Measurements from ENCODE around the gene TRIOBP.
"Not testable (repeated sequence)": the region's sequence is repeated elsewhere in the genome, so short reads cannot be mapped to it uniquely, and the experiment has no call there.

TRIOBP gene

DNA sequence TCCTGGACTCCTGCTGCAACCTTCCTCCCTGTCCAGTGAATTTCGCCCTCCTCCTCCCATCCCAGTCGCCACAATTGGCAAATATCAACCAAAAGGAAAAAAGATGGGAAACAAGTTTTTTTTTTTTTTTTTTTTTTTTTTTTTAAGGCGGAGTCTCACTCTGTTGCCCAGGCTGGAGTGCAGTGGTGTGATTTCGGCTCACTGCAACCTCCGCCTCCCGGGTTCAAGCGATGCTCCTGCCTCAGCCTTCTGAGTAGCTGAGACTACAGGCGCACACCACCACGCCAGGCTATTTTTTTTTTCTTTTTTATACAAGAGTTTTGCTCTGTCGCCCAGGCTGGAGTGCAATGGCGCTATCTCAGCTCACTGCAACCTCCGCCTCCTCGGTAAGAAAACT lies 590 bp upstream of the TRIOBP start:
- H3K4me1 ChIP-seq (ENCODE audit: control insufficient read depth, insufficient read depth, low read length); H3K9ac ChIP-seq (ENCODE audit: low read depth, low read length): not testable (repeated sequence)

DNA sequence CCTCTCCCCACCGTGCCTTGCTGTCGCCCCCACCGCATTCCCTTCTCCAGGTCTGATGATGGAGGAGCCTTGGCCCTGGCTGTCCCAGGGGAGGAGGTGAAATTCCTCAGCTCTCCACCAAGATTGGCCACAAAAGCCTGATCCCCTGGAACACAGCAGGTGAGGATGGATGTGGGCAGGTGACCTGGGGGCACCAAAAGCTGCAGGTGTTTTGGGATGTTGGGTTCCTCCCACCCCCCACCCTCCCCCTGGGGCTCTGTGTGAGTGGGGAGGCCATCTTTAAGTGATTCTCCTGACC lies 639 bp downstream of the TRIOBP start:
- H3K36me3 ChIP-seq (ENCODE audit: control insufficient read depth, insufficient read depth, low read length) = peaks cover 31% of the 10 kb centered on the region
- H3K27me3 ChIP-seq (ENCODE audit: control insufficient read depth, insufficient read depth, low read length) = no peaks in the 10 kb centered on the region
- no peaks in the 10 kb centered on the region for H3K9me3 ChIP-seq (ENCODE audit: control insufficient read depth, insufficient read depth, low read length)
- peak overlapping the region; percentile 68 for H3K9ac ChIP-seq (ENCODE audit: low read depth, low read length)
- no peaks in the 10 kb centered on the region; the same call in 1 of the 2 replicates for H3K4me1 ChIP-seq (ENCODE audit: control insufficient read depth, insufficient read depth, low read length)
- H3K4me3 ChIP-seq (ENCODE audit: low read depth, low read length) = peak overlapping the region; percentile 80
- peak overlapping the region; percentile 78 for H3K27ac ChIP-seq (ENCODE audit: low read depth, low read length)

More for the DNA sequence above, 590 bp upstream of the TRIOBP start:
- H3K9me3 ChIP-seq (ENCODE audit: control insufficient read depth, insufficient read depth, low read length); H3K27me3 ChIP-seq (ENCODE audit: control insufficient read depth, insufficient read depth, low read length): not testable (repeated sequence)
- peaks cover 33% of the 10 kb centered on the region for H3K36me3 ChIP-seq (ENCODE audit: control insufficient read depth, insufficient read depth, low read length)
- H3K4me3 ChIP-seq (ENCODE audit: low read depth, low read length) = peak overlapping the region; percentile 80; the same call in 1 of the 2 replicates
- peak overlapping the region; percentile 78 for H3K27ac ChIP-seq (ENCODE audit: low read depth, low read length)

DNA sequence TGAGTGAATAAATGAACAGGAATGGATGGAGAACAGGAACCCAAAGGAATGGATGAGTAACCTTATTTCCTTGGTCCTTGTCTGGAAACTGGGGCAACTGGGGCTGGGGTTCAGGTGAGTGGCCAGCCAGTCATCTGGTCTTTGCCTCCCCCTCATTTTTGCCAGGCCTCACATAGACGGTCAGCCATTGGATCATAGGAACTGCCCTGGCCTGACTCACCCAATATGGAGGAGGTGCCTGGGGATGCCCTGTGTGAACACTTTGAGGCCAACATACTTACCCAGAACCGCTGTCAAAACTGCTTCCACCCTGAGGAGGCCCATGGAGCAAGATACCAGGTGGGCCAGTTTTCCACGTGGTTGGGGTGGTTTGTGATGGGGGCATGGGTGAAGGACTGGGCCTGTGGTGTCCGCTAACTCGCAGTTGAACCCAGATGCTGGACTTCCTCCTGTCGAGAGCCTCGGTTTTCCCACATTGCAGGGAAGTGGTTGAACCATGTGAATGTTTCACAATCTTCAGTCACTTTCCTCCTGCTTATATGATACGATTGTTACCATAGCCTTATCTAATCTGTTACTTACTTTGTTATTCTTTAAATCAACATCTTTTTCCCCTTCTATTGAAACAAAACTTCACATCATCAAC lies 4.4 kb downstream of the TRIOBP start:
- Histone ChIP-seq H3K27me3 (ENCODE audit: control insufficient read depth, insufficient read depth, low read length) (no peaks in the 10 kb centered on the region), H3K36me3 (ENCODE audit: control insufficient read depth, insufficient read depth, low read length) (peaks cover 51% of the 10 kb centered on the region), H3K4me1 (ENCODE audit: control insufficient read depth, insufficient read depth, low read length) (no peaks in the 10 kb centered on the region; the same call in 1 of the 2 replicates), H3K4me3 (ENCODE audit: low read depth, low read length) (no peak overlapping the region), H3K9ac (ENCODE audit: low read depth, low read length) (no peak overlapping the region), H3K27ac (ENCODE audit: low read depth, low read length) (no peak overlapping the region), H3K9me3 (ENCODE audit: control insufficient read depth, insufficient read depth, low read length) (no peaks in the 10 kb centered on the region)

DNA sequence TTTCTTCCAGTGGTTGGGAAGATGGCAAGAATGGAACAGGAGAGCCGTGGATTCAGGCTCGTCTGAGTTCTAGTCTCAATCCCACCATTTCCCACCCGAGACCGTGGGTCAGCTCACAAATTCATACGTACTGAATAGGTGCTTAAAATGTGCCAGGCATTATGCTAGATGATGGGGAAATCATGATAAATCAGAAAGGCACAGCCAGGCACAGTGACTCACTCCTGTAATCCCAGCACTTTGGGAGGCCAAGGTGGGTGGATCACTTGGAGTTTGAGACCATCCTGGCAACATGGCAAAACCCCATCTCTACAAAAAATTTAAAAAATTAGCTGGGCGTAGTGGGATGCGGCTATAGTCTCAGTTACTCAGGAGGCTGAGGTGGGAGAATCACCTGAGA lies 7.1 kb downstream of the TRIOBP start:
- Histone ChIP-seq H3K27me3 (ENCODE audit: control insufficient read depth, insufficient read depth, low read length) (no peaks in the 10 kb centered on the region), H3K4me1 (ENCODE audit: control insufficient read depth, insufficient read depth, low read length) (no peaks in the 10 kb centered on the region), H3K9me3 (ENCODE audit: control insufficient read depth, insufficient read depth, low read length) (no peaks in the 10 kb centered on the region), H3K9ac (ENCODE audit: low read depth, low read length) (no peak overlapping the region), H3K27ac (ENCODE audit: low read depth, low read length) (no peak overlapping the region), H3K4me3 (ENCODE audit: low read depth, low read length) (no peak overlapping the region), H3K36me3 (ENCODE audit: control insufficient read depth, insufficient read depth, low read length) (peaks cover 57% of the 10 kb centered on the region)

DNA sequence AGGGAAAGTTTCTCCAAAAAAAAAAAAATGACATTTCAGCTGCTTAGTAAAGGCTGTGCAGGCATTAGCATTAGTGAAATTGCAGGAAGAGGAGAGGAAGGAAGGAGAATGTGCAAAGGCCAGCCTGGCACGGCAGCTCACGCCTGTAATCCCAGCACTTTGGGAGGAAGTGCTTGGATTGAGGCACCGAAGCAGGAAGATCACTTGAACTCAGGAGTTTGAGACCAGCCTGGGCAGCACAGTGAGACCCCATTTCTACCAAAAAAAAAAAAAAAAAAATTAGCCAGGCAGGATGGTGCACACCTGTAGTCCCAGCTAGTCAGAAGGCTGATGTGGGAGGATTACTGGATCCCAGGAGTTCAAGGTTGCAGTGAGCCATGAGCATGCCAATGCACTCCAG lies 7.8 kb downstream of the TRIOBP start:
- no peaks in the 10 kb centered on the region for H3K27me3 ChIP-seq (ENCODE audit: control insufficient read depth, insufficient read depth, low read length)
- peaks cover 52% of the 10 kb centered on the region for H3K36me3 ChIP-seq (ENCODE audit: control insufficient read depth, insufficient read depth, low read length)
- no peak overlapping the region for H3K9ac ChIP-seq (ENCODE audit: low read depth, low read length)
- no peaks in the 10 kb centered on the region for H3K9me3 ChIP-seq (ENCODE audit: control insufficient read depth, insufficient read depth, low read length)
- H3K4me1 ChIP-seq (ENCODE audit: control insufficient read depth, insufficient read depth, low read length) = no peaks in the 10 kb centered on the region
- H3K27ac ChIP-seq (ENCODE audit: low read depth, low read length) = no peak overlapping the region
- no peak overlapping the region for H3K4me3 ChIP-seq (ENCODE audit: low read depth, low read length)

DNA sequence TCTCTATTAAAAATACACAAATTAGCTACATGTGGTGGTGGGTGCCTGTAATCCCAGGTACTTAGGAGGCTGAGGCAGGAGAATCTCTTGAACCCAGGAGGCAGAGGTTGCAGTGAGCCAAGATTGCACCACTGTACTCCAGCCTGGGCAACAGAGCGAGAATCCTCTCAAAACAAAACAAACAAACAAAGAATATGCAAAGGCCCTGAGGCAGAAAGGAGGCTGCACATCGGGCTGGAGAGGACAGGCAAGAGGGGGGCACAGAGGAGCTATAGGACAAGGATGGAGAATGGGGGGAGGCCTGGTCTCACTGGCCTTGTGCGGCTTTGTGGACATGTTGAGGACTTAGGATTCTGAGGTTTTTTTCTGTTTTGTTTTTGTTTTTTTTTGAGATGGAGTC lies 8.4 kb downstream of the TRIOBP start:
- Histone ChIP-seq H3K9me3 (ENCODE audit: control insufficient read depth, insufficient read depth, low read length) (no peaks in the 10 kb centered on the region), H3K27me3 (ENCODE audit: control insufficient read depth, insufficient read depth, low read length) (no peaks in the 10 kb centered on the region), H3K27ac (ENCODE audit: low read depth, low read length) (no peak overlapping the region), H3K4me3 (ENCODE audit: low read depth, low read length) (no peak overlapping the region), H3K4me1 (ENCODE audit: control insufficient read depth, insufficient read depth, low read length) (no peaks in the 10 kb centered on the region), H3K36me3 (ENCODE audit: control insufficient read depth, insufficient read depth, low read length) (peaks cover 55% of the 10 kb centered on the region), H3K9ac (ENCODE audit: low read depth, low read length) (no peak overlapping the region)

DNA sequence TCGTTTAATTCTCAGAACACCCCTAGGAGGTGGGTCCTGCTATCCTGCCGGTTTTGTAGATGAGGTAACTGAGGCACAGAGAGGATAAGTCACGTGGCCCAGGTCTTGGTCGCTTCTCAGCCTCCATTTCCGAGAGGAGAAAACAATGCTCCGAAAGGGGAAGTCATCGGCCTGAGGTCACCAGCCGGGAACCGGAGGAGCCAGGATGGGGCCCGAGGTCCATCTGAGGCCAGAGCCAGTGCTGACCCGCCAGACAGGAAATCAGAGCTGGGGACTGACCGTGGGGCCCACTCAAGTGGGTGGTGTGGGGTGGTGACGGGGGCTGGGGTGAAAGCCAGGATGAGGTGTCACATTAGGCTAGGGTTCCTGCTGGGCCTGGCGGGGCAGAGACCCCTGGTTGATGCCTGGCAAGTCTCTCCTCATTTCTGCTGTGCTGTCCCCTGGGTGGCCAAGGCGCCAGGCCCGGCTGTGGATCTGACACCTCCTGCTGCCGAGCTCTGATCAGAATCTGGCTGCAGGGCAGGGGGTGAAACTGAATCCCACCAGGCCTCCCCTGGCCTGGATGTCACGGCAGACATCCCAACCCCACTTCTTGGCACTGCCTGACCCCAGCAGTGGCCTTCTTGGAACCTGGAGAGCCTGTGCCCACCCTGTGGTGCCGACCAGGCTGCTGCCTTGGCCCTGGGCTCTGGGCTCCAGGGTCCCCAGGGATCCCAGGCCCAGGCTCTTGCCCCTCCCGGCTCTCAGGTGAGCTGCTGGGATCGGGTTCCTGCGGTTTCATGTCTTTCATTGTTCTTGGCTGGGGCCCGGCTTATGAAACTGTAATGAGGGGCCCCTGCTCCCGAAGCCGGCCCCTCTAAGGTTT lies 12.0 kb downstream of the TRIOBP start:
- H3K9ac ChIP-seq (ENCODE audit: low read depth, low read length) = no peak overlapping the region
- H3K27me3 ChIP-seq (ENCODE audit: control insufficient read depth, insufficient read depth, low read length) = no peaks in the 10 kb centered on the region
- peaks cover 52% of the 10 kb centered on the region for H3K36me3 ChIP-seq (ENCODE audit: control insufficient read depth, insufficient read depth, low read length)
- no peaks in the 10 kb centered on the region for H3K9me3 ChIP-seq (ENCODE audit: control insufficient read depth, insufficient read depth, low read length)
- no peaks in the 10 kb centered on the region for H3K4me1 ChIP-seq (ENCODE audit: control insufficient read depth, insufficient read depth, low read length)
- H3K4me3 ChIP-seq (ENCODE audit: low read depth, low read length) = no peak overlapping the region
- no peak overlapping the region for H3K27ac ChIP-seq (ENCODE audit: low read depth, low read length)

DNA sequence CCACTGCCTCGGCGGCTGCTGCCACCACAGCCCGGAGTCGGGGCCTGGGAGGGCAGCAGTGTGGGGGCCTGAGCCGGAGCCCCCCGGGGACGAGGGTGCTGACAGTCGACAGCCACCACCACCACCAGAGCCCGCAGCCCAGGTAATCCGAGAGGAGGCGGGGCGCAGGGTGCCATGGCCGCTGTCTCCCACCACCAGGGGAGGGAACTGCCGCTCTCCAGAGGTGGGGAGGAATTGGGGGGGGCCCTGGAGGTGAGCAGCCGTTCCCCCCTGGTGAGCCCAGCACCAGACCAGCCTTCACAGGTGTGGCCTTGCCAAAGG lies 12.6 kb downstream of the TRIOBP start:
- Histone ChIP-seq H3K4me1 (ENCODE audit: control insufficient read depth, insufficient read depth, low read length) (no peaks in the 10 kb centered on the region), H3K9ac (ENCODE audit: low read depth, low read length) (no peak overlapping the region), H3K27ac (ENCODE audit: low read depth, low read length) (no peak overlapping the region), H3K4me3 (ENCODE audit: low read depth, low read length) (no peak overlapping the region), H3K9me3 (ENCODE audit: control insufficient read depth, insufficient read depth, low read length) (no peaks in the 10 kb centered on the region), H3K27me3 (ENCODE audit: control insufficient read depth, insufficient read depth, low read length) (no peaks in the 10 kb centered on the region), H3K36me3 (ENCODE audit: control insufficient read depth, insufficient read depth, low read length) (peaks cover 50% of the 10 kb centered on the region)

DNA sequence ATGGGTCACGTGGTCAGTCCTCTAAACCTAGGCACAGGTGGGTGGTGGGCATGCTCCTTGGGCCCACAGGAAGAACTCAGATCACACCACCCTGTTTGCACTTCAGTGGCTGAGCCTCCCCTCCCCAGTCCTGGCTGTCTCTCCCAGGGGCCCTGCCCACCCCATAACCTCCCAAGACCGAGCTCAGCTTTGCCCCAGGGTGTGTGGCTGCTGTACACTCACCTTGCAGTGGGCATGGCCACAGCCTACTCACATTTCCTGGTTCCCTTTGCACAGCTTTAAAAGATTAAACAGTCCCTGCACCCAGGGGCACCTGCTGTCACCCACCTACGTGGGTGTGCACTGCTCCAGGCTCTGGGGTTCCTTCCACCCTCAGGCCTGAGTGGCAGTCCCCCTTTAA lies 13.8 kb downstream of the TRIOBP start:
- Histone ChIP-seq H3K9me3 (ENCODE audit: control insufficient read depth, insufficient read depth, low read length) (no peaks in the 10 kb centered on the region), H3K27me3 (ENCODE audit: control insufficient read depth, insufficient read depth, low read length) (no peaks in the 10 kb centered on the region), H3K4me3 (ENCODE audit: low read depth, low read length) (no peak overlapping the region), H3K36me3 (ENCODE audit: control insufficient read depth, insufficient read depth, low read length) (peaks cover 45% of the 10 kb centered on the region), H3K4me1 (ENCODE audit: control insufficient read depth, insufficient read depth, low read length) (no peaks in the 10 kb centered on the region), H3K9ac (ENCODE audit: low read depth, low read length) (no peak overlapping the region), H3K27ac (ENCODE audit: low read depth, low read length) (no peak overlapping the region)

DNA sequence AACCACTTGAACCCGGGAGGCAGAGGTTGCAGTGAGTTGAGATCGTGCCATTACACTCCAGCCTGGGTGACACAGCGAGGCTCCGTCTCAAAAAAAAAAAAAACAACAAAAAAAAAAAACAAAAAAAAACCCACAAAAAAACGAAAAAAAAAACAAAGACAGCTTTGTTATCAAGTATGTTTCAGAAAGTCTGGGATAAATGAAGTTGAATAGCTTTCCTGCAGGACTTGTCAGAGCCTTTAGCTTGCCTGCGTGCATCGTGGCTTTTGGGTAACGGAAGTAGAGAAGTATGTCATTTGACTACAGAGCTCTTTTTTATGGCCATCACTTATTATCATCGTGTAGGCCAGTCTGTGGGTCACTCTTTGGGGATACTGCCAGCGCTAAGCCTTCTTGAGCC lies 14.6 kb downstream of the TRIOBP start:
- H3K9me3 ChIP-seq (ENCODE audit: control insufficient read depth, insufficient read depth, low read length) = no peaks in the 10 kb centered on the region
- H3K27ac ChIP-seq (ENCODE audit: low read depth, low read length) = no peak overlapping the region
- no peaks in the 10 kb centered on the region for H3K4me1 ChIP-seq (ENCODE audit: control insufficient read depth, insufficient read depth, low read length)
- peaks cover 41% of the 10 kb centered on the region for H3K36me3 ChIP-seq (ENCODE audit: control insufficient read depth, insufficient read depth, low read length)
- no peak overlapping the region for H3K9ac ChIP-seq (ENCODE audit: low read depth, low read length)
- H3K4me3 ChIP-seq (ENCODE audit: low read depth, low read length) = no peak overlapping the region
- H3K27me3 ChIP-seq (ENCODE audit: control insufficient read depth, insufficient read depth, low read length) = no peaks in the 10 kb centered on the region

DNA sequence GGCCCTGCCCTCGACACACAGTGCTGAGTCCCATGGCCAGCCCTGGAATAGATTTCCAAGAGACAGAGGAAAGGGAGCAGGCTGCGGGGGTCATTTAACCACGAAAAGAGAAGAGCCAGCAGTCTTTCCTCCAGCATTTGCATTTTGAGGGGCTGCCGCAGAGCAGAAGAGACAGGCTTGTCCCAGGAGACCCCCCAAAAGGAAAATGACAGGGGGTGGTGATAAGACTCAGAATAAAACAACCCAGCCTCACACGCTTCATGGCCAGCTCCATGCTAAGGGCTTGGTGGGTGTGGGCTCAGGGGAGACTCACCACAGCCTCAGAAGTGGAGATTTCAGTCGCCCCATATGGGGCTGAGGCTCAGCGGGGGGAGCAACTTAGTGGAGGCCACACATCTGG lies 16.9 kb downstream of the TRIOBP start:
- Histone ChIP-seq H3K9me3 (ENCODE audit: control insufficient read depth, insufficient read depth, low read length) (no peaks in the 10 kb centered on the region), H3K4me1 (ENCODE audit: control insufficient read depth, insufficient read depth, low read length) (no peaks in the 10 kb centered on the region), H3K36me3 (ENCODE audit: control insufficient read depth, insufficient read depth, low read length) (peaks cover 39% of the 10 kb centered on the region), H3K27ac (ENCODE audit: low read depth, low read length) (no peak overlapping the region), H3K4me3 (ENCODE audit: low read depth, low read length) (no peak overlapping the region), H3K9ac (ENCODE audit: low read depth, low read length) (no peak overlapping the region), H3K27me3 (ENCODE audit: control insufficient read depth, insufficient read depth, low read length) (no peaks in the 10 kb centered on the region)
